HTERT RPE-1 (cell line): Measurements from ENCODE around the gene ZACN.

Experiments
- in situ Hi-C: fragments of 300-500 bp; cut with MboI; formaldehyde crosslinking; loops from 4 replicates; pipeline ENCODE4 v1.14.3; 2020; ENCODE audit warnings: low sequenced_read_pairs

Gene ZACN

DNA sequence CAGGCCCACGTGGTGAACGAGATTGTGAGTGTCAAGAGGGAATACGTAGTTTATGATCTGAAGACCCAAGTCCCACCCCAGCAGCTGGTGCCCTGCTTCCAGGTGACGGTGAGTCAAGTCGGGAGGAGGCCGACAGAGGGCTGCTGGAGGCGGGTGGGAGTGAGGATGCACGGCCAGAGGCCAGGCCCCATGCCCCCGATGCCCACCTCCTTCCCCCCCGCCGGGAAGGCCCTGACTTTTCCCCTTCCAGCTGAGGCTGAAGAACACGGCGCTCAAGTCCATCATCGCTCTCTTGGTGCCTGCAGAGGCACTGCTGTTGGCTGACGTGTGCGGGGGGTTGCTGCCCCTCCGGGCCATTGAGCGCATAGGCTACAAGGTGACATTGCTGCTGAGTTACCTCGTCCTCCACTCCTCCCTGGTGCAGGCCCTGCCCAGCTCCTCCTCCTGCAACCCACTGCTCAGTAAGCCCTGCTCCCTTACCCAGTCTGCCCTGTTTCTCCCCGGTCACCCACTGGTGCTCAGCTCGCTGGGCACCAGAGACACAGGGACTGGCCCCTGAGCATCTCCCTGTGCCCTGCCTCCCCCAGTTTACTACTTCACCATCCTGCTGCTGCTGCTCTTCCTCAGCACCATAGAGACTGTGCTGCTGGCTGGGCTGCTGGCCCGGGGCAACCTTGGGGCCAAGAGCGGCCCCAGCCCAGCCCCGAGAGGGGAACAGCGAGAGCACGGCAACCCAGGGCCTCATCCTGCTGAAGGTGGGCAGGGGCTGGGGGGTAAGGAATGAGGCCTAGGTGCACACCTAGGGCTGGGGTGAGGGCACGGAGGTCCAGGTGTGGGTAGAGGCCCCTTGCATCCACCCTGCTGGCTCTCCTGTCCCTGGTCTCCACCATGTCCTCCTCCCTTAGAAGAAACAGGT lies 2.6 kb downstream of the ZACN start:
- in situ Hi-C loops, result no loop called here

DNA sequence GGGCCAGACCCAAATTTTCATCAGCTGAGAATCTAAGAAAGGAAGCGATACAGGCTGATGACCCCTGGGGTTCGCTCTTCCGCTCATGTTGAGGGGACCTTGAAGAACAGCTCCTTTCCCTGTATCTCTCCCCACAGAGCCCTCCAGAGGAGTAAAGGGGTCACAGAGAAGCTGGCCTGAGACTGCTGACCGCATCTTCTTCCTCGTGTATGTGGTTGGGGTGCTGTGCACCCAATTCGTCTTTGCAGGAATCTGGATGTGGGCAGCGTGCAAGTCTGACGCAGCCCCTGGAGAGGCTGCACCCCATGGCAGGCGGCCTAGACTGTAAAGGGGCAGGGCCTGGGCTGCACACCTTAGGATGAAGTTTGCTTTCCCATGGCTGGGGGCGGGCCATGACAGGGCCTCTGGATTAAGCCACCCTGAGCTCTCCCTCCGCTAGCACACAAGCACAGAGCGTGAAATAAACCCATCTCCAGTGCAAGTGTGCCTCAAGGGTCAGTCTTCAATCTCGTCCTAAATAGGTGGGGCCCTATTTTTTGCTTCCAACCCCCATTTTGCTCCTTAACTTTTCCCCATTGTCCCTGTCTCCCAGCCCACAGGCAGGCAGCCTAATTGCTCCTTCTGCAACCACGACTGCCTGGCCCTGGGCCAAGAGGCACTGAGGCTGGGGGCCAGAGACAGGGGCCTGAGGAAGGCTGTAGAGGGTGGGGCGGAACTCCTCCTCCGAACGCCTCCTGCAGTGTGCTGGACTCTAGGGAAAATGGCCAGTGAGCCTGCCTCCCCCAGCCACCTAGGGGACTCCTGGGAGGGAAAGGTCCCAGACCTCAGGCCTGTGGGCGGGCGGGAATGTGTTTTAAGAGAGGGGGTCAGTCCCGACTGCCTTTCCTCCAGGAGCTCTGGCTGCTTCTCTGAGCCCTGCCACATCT lies 3.6 kb downstream of the ZACN start:
- in situ Hi-C loops, result no loop called here

DNA sequence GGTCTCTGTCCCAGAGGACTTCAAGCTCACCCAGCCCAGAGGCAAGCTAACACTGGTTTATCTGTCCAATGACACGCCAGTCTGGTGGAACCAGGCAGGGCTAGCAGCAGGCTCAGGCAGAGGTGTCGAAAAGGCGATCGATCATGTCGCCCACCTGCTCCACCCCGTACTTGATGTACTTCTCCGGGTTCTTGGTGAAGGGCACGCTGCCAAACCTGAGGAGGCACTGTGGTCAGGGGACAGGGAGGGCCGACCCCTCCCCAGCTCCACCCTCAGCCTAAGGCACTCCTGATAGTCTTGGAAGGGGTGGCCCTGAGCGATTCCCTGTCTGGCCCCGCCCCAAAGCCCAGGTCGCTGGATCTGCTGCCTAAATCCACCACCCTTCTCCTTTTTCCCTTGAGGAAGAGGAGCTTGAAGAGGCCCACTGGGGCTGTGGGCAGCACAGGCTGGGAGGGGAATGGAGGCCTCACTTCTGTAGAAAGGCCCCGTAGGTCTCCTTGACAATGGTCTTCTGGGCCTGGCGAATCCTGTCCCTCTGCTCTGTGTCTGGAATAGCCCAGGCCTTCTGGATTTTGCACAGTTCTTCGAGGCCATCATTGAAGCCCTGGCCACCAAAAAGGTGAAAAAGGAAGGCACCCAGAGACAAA lies 4.7 kb downstream of the ZACN start:
- in situ Hi-C loops, result no loop called here

DNA sequence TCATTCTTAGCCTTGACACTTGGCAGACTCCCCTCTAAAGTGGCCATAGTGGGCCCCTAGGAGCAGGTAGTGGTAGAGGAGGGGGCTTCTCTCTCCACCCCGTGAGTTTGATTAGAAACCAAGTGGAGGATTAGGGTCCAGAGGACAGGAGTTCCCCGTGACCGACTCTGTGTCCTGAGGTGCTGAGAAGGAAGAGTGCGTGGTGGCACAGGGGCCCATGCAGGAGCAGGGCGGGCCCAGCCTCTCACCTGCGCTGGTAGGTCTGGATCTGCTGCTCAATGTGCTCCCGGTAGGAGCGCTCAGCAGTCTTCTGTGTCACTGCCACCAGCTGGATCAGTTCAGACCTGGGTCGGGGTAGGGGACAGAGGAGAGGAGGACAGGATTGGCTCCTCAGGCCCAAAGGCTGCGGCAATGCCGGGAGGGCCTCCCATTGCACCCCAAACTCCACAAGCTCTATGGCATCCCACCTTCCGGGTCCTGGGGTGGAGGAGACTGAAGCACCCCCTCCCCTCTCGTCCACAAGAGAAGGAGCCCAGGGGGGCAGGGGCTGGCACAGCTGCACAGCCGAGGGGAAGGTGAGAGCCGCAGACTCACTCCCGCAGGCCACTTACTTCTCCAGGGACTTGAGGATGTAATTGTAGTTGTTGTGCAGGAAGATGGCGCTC lies 6.2 kb downstream of the ZACN start:
- in situ Hi-C loops, result no loop called here

DNA sequence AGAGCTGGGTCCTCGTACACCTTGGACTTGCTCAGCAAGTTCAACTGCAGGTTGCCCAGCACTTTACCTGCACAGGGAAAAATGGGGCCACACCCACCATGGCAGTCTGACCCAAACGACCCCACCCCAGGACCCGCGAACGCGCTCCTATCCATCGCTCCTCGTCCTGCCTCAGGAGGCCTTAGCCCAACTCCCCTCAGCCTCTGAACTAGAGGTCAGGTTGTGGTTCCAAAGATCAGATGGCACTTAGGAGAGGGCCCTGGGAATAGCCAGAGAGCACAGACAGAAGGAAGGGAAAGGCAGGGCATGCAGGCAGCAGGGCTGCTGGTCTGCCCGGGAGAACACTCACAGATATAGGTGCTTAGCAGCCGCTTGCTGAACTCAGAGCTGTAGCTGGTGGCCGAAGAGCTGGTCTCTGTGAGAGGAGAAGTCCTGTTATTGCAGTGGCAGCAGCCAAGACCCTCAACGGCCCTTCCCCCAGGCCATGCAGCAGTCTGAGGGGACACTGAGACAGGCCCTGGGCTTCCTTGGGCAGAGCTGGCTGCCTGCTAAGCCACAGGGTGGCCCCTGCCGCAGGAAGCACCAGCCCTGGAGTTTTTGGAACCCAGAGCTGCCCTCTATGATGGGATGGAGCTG lies 6.9 kb downstream of the ZACN start:
- in situ Hi-C loops, result no loop called here

DNA sequence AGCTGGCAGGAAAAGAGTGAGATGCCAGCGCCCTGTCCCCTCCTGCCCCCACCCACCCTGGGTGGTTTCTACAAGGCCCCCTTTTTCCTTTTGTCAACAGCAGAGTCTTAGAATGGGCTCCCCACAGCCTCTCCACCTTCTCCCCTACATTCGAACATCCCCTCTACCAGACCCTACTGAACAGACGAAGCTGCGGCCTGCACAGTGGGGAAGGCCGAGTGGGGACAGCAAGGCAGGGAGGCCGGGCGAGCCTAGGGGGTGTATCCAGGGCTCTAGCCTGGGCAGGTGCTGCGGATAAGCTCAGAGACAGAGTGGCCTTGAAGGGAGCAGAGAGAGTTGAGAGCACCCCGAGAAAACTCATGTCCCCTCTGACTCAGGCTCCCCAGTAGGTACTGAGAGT lies 7.4 kb downstream of the ZACN start:
- in situ Hi-C loops, result no loop called here

DNA sequence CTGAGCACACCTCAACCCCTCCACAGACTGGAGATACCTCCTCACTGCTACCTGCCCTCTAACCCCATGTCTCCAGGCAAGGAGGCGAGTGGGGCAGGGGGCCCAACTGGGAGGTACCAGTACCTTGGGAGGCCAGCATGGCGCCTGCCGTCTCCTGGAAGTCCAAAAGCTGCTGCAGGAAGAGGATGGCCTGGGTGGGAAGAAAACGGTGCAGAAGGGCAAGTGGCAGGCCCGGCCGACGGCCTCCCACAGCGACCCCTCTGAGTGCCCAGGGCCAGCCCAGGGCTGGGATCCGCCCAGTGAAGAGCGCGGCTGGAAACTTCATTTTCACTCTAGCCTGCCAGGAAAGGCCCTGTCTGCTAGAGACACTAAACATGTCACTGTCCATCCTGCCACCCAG lies 8.5 kb downstream of the ZACN start:
- in situ Hi-C loops, result no loop called here

DNA sequence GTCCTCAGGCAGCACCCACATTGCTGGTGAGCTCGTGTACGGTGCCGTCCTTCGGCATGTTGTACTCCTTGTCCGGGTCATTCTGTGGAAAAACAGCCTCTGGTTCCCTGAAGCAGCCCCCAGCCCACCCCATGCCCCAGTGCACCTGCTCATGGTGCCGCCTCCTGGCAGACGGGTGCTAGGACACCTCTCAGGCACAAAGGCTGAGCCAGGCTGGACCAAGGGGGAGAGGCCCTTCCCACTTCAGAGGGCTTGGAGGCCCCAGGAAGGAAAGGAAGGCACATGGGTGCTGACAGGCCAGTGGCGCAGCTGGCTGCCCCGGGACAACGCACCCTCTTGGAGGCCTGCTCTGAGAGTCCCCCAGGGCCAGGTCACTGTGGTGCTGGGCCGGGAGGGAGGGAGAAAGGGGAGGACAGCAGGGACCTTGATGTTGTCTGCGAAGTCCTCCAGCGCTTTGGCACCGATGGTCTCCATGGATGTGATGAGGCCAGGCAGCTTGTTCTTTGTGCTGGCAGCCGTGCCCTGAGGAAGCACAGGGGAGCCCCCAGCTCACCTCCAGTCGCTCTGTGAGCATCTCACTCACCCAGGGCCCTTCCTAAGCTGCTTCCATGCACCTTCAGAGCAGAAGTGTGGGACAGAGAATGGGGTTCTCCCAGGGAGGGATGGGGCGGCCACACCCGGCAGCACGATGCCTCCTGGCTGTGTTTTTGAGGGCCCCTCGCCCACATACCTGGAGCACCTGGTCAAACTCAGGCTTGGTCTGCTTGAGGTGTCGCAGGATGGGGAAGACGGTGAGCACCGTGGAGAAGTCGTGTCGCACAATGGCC lies 9.3 kb downstream of the ZACN start:
- in situ Hi-C loops, result no loop called here

DNA sequence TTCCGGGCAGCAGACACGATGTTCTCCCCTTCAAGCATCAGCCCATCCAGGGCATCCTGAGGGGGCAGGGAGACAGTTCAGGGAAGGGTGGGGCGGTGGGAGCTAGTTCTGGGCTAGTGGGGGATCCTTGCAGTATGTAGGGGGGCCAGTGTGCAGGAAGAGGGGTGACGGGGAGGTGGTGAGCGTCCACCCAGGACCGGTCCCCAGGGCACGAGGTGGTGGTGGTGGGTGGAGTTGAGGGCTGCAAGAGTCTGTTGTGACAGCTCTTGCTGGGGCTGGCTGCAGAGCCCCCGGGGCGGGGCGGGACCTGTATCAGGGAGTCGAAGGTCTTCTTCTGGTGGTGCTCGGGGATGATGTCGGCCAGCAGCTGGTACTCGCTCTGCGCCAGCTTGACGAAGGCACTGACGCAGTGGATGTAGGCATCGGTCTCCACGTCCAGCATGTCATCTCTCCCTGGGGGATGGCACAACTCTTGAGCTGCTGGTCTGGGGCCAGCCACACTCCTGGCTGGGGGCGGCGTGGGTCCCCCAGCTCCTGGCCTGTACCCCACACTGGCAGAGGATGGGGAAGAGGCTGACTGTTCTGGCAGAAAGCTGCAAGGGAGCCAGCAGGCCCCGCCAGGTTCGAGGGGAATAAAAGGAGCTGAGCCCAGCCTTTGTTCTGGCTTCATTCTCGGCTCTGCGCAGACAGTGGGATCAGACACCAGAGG lies 10.0 kb downstream of the ZACN start:
- in situ Hi-C loops, result no loop called here

DNA sequence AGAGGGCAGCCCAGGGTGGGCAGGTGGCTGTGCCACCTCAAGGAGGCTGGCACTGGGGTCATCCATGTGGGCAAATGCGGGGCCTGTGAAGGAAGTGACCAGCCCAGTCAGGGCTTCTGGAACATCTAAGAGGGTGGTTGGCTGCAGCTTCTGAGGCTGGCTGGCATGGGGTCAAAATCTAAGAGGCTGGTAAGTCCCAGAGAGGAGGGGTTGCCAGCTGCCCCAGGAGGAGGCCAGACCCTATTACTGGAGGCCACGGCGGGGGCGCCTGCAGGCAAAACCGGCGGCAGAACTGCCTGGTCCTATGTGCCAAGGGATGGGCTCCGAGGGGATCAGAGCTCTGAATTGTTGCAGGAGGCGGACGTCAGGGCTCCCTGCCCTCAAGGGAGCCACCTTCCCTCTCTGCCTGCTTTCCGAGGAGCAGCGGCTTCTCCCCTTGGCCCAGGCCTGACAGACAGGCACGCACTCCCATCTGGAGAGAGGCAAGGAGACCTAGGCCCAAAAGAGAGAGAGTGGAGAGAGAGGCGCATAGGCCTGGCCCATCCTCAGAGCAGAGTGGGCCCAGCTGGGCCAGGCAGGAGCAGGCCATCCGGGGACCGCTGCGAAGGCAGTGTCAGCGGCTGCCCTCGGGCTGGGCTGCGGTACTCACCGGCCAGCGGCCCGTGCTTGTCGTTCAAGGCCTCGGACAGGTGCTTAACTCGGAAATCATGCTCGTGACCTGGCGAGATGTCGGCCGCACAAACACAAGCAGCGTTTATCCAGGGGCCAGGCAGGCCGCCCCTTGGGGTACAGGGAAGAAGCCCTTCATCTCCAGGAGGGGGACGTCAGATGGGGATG lies 10.9 kb downstream of the ZACN start:
- in situ Hi-C loops, result no loop called here

DNA sequence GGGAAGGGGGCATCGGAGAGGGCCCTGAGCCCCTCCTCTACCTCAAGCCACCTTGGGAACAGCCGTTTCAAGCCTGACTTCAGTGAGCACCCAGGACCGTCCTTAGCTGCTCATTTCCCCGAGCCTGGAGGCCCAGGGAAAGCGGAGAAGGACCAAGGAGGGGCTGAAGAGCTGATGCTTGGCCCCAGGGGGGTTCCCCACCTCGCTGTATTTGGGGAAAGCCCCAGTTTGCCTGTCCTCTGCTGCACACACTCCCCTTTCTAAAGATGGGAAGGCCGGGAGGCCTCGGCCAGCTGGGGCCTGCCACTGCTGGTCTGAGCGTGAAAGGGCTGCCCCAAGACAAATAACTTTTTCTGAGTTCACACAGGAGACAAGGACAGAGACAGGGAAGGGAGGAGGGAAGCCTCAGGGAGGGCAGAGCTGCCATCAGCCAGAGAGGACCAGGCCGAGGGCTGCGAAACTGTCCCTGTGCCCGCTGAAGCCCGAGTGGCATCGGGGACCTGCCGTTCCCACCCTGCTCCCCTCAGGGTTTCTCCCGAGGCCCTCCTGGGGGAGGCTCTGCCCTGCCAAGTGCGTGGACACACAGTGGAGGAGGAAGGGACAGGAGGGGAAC lies 11.6 kb downstream of the ZACN start:
- in situ Hi-C loops, result no loop called here

DNA sequence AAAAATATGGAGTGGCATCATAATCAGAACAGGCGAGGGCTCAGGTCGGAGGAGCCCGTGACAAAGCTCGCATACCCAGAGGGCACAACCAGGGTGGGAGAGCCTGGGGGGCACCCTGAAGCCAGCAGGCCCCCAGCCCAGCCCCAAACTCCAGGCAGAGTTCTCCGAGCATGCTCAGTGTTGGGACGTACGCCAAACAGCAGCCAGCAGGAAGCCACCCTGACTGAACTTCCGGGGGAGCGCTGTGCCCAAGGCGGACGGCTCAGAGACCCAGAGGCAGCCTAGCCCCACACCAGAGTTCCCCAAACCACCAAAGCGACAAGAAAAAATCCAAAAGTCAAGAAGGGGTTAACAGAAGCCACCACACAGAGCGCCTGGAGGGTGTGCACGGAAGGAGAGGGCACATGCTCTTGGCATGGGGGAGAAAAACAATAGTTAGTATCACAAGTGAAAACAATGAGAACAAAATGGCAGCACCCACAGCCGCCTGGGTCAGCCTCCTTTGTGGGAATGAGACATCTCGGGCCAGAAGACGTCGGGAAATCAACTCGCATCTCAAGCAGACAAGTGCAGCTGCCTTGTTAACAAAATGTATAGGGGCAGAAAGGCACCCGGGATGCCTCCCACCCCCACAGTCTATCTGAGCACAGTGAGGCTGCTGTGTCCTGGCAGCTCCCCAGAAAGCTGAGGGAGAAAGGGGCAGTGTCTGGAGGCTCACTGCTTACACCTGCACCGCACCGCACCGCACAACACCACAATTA lies 12.7 kb downstream of the ZACN start:
- in situ Hi-C loops, result no loop called here

DNA sequence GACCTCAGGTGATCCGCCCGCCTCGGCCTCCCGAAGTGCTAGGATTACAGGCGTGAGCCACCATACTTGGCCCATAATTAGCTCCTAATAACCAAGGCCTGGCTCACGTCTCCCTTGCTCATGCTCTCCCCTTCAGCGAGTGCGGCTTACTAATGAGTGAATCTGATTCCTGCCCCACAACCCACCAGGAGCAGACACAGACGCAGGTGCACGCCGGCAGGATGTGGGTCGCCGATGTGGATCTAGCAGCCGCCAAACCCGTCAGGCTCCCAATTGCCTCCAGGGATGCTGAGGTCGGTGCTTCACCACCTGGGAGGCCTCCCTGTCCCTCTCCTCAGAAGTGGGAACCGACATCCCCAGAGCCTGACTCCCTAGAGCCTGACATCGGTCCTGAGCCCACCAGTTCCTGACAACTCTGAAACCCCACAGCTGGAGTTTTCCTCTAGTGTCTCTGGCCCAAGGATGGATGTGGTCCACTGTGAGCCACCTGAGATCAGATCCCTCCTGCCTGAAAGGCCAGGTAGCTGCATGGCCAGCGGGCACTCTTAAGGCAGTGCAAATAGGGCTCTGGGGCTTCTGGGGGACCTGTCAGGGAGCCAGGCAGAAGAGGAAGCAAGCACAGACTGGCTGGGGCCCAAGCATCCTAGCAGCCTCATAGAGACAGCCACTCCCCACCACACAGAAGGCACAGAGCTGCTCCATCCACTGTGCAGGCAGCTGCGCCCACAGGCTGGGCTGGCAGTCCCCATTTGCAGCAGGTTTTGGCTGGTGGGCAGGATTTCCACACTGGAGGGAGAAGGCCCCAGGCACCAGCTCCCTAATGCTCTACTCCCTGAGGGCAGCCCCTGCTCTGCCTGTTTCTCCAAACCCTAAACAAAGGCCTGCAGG lies 13.8 kb downstream of the ZACN start:
- in situ Hi-C loops, result no loop called here

DNA sequence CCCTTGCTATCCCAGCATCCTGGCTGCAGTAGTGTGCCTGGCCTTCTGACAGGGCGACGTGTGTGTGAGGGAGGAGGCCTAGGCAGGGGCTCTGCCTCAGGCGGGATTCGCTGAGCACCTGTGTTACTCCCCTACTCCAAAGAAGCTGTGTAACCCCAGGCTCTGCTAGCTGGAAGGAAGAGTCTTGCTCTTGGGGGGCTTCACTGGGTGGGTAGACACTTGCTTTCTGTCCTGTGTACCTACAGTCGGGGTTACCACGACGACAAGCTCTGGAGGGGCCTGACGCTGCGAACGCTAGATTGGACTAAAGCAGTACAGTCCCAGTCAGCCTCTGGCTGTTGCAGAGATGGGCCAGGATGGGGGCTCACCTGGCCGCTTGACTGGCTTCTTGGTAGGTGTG lies 15.1 kb downstream of the ZACN start:
- in situ Hi-C loops, result no loop called here

DNA sequence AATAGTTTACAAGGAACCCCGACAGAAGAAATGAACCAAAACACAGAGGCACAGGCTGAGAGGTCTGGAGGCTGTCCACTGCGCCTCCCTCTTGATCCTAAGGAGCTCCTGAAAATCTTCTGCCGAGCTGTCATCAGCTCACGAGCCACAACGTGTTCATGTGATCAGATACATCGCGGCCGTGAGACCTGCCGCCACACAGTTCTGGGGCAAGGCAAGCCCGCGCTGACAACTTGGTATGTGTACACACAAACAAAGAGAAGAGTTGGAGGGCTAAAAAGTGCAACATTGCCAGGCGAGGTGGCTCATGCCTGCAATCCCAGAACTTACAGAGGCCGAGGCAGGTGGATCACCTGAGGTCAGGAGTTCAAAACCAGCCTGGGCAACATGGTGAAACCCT lies 17.0 kb downstream of the ZACN start:
- in situ Hi-C loops, result no loop called here
